Osteoblast (primary cell): ENCODE data around the gene MESP2. TPM values are rescaled to one million over a fixed set of nuclear protein-coding genes. Genes with fewer than 3 reads are reported as not detected.
A peak's percentile ranks its signal among the peaks of the same experiment; 100 is the strongest.
"Not testable (repeated sequence)": the region's sequence is repeated elsewhere in the genome, so short reads cannot be mapped to it uniquely, and the experiment has no call there.

ENCODE experiments used
- DNase-seq: peaks from one replicate; pipeline ENCODE4 v3.0.0; 2011; ENCODE audit warnings: low spot score, mixed read lengths; ENCODE audit not compliant: insufficient read length; ENCODE audit errors: missing footprints
- H2AFZ ChIP-seq: 2 replicates; pipeline ENCODE4 v1.6.0; 2011; ENCODE audit warnings: mild to moderate bottlenecking, low read length
- H3K27ac ChIP-seq: 2 replicates; pipeline ENCODE4 v1.5.1; 2011; ENCODE audit warnings: mild to moderate bottlenecking, low read depth, low read length, moderate library complexity
- H3K27me3 ChIP-seq: 2 replicates; pipeline ENCODE4 v1.6.0; 2012; ENCODE audit warnings: mild to moderate bottlenecking, control low read depth, inconsistent platforms, low read length, moderate library complexity; ENCODE audit not compliant: insufficient read depth
- H3K36me3 ChIP-seq: 2 replicates; pipeline ENCODE4 v1.5.1; 2011; ENCODE audit warnings: mild to moderate bottlenecking, low read length, control low read depth, moderate library complexity; ENCODE audit not compliant: insufficient read depth
- H3K4me1 ChIP-seq: 2 replicates; pipeline ENCODE4 v1.5.1; 2011; ENCODE audit warnings: mild to moderate bottlenecking, low read length, control low read depth, moderate library complexity; ENCODE audit not compliant: insufficient read depth
- H3K4me2 ChIP-seq: 2 replicates; pipeline ENCODE4 v1.6.0; 2011; ENCODE audit warnings: mild to moderate bottlenecking, low read length; ENCODE audit not compliant: insufficient read depth
- H3K4me3 ChIP-seq: fragments of 200-600 bp; sonication (generic); 3 replicates; pipeline ENCODE4 v1.5.1; 2012; ENCODE audit warnings: mild to moderate bottlenecking, low read length, inconsistent platforms; ENCODE audit not compliant: insufficient read depth
- H3K79me2 ChIP-seq: 2 replicates; pipeline ENCODE4 v1.6.0; 2012; ENCODE audit warnings: mild to moderate bottlenecking, low read length, control low read depth, inconsistent platforms; ENCODE audit not compliant: insufficient read depth
- H3K9me3 ChIP-seq: 2 replicates; pipeline ENCODE4 v1.5.1; 2011; ENCODE audit warnings: low read depth, low read length, control low read depth
- H4K20me1 ChIP-seq: 2 replicates; pipeline ENCODE4 v1.6.0; 2012; ENCODE audit warnings: mild to moderate bottlenecking, low read length, control low read depth; ENCODE audit not compliant: insufficient read depth
- CTCF ChIP-seq: IDR thresholded peaks from 2 replicates; pipeline ENCODE4 v1.5.1; 2011; ENCODE audit warnings: mild to moderate bottlenecking, low read depth, low read length, moderate library complexity; ENCODE audit errors: extremely low read depth
- total RNA-seq: library from RNA; depleted of rRNA; stranded (reverse); fragments of >200 nt; gene quantifications from 2 replicates; pipeline ENCODE4 v1.2.3, GENCODE V29; 2012

MESP2 gene
- total RNA-seq, 1 donor = 0.72 TPM

GRCh38 chr15:89785064-89785773, 9.1 kb downstream of the MESP2 start:
- no peak overlapping the region for H3K27ac ChIP-seq
- H3K9me3 ChIP-seq = no peaks in the 10 kb centered on the region
- H3K27me3 ChIP-seq = no peaks in the 10 kb centered on the region
- H3K4me3 ChIP-seq = no peak overlapping the region
- no peak for TF ChIP-seq CTCF
- peaks cover 10% of the 10 kb centered on the region for H3K4me1 ChIP-seq
- peak; percentile 49 for DNase-seq
- H2AFZ ChIP-seq = no peak overlapping the region
- H3K36me3 ChIP-seq = peaks cover 51% of the 10 kb centered on the region
- peaks cover 3% of the 10 kb centered on the region for H3K79me2 ChIP-seq
- no peak overlapping the region for H3K4me2 ChIP-seq
- peaks cover 6% of the 10 kb centered on the region for H4K20me1 ChIP-seq

- H2AFZ ChIP-seq = no peak overlapping the region
- no peaks in the 10 kb centered on the region for H3K9me3 ChIP-seq
- H3K4me2 ChIP-seq = no peak overlapping the region
- H3K36me3 ChIP-seq = peaks cover 57% of the 10 kb centered on the region
- H3K27me3 ChIP-seq = no peaks in the 10 kb centered on the region
- peaks cover 6% of the 10 kb centered on the region for H3K79me2 ChIP-seq
- H4K20me1 ChIP-seq = peaks cover 8% of the 10 kb centered on the region
- H3K4me3 ChIP-seq = no peak overlapping the region
- DNase-seq = no peak
- H3K27ac ChIP-seq = no peak overlapping the region
- no peak for TF ChIP-seq CTCF
- H3K4me1 ChIP-seq = peaks cover 10% of the 10 kb centered on the region
These were observed 9.6 kb downstream of the MESP2 start for GRCh38 chr15:89785774-89786140.

GRCh38 chr15:89787944-89788343, 11.8 kb downstream of the MESP2 start:
- Histone ChIP-seq H3K27ac (no peak overlapping the region), H3K4me2 (no peak overlapping the region), H4K20me1 (peaks cover 8% of the 10 kb centered on the region), H3K79me2 (peaks cover 6% of the 10 kb centered on the region), H3K4me1 (peaks cover 4% of the 10 kb centered on the region), H3K36me3 (peaks cover 77% of the 10 kb centered on the region), H3K4me3 (no peak overlapping the region), H2AFZ (no peak overlapping the region), H3K9me3 (no peaks in the 10 kb centered on the region), H3K27me3 (no peaks in the 10 kb centered on the region)
- DNase-seq = no peak
- TF ChIP-seq CTCF = no peak

GRCh38 chr15:89788585-89788984, 12.5 kb downstream of the MESP2 start:
- H3K79me2 ChIP-seq, H3K4me3 ChIP-seq, H3K4me2 ChIP-seq, H3K27ac ChIP-seq, H3K9me3 ChIP-seq, H3K4me1 ChIP-seq, DNase-seq, H4K20me1 ChIP-seq, H2AFZ ChIP-seq, H3K27me3 ChIP-seq: not testable (repeated sequence)
- H3K36me3 ChIP-seq = peaks cover 83% of the 10 kb centered on the region
